Endothelial cell of umbilical vein (primary cell): ENCODE results near the gene C4BPA. TPM values are rescaled to one million over a fixed set of nuclear protein-coding genes. Genes with fewer than 3 reads are reported as not detected.

ENCODE experiments used
- BruUV-seq: library from RNA; stranded (reverse); fragments of 400-500 nt; replicated peaks from 2 replicates; lab custom pipeline; 2021; lab: Mats Ljungman, UMichigan
- CTCF ChIA-PET: fragments of 300-600, 350-600 bp; sonication (Branson Sonifier 250); formaldehyde crosslinking; loops from one replicate; lab custom pipeline; 2021; ENCODE audit warnings: antibody characterized with exemption, inconsistent platforms; lab: Charles Lee
- POLR2A ChIA-PET: fragments of 300-600, 350-600 bp; sonication (Branson Sonifier 250); formaldehyde crosslinking; loops from one replicate; lab custom pipeline; 2021; ENCODE audit warnings: antibody characterized with exemption, inconsistent platforms; lab: Charles Lee
- DNase-seq: peaks from one replicate; pipeline ENCODE4 v3.0.0-alpha.2; 2011; ENCODE audit warnings: low read depth, low spot score
- FAIRE-seq: peaks from 2 replicates; lab custom pipeline; 2011; peaks lifted over from hg19 to GRCh38; lab: Jason Lieb, UNC
- H2AFZ ChIP-seq: 2 replicates; pipeline ENCODE4 v1.6.0; 2012; ENCODE audit warnings: low read depth, low read length, control low read depth, inconsistent platforms
- H3K27ac ChIP-seq: 2 replicates; pipeline ENCODE4 v1.5.1; 2011; ENCODE audit warnings: low read depth, mild to moderate bottlenecking, control low read depth, low read length, moderate library complexity; ENCODE audit not compliant: insufficient read depth
- H3K27me3 ChIP-seq, 2 experiments: 2 replicates each; pipeline versions ENCODE4 v1.6.0 to v1.6.1; 2011; ENCODE audit warnings: low read length in 2 of 2, mixed read lengths in 1 of 2; ENCODE audit not compliant: control insufficient read depth in 2 of 2, insufficient read depth in 2 of 2
- H3K36me3 ChIP-seq, 2 experiments: 2 replicates in 1 of 2; 3 replicates in 1 of 2; pipeline ENCODE4 v1.5.1; 2011; ENCODE audit warnings: low read length in 2 of 2, mild to moderate bottlenecking in 1 of 2, moderate library complexity in 1 of 2; ENCODE audit not compliant: control insufficient read depth in 2 of 2, insufficient read depth in 2 of 2; ENCODE audit errors: extremely low read depth in 1 of 2
- H3K4me1 ChIP-seq: 3 replicates; pipeline ENCODE4 v1.5.1; 2011; ENCODE audit warnings: mild to moderate bottlenecking, low read length; ENCODE audit not compliant: control insufficient read depth, insufficient read depth; ENCODE audit errors: extremely low read depth
- H3K4me2 ChIP-seq: 2 replicates; pipeline ENCODE4 v1.6.1; 2011; ENCODE audit warnings: low read length, control low read depth, mixed read lengths; ENCODE audit not compliant: insufficient read depth
- H3K4me3 ChIP-seq, 3 experiments: fragments of 200-600 bp in 1 of 3; sonication (generic), shearing (Covaris generic) in 1 of 3; replicated peaks in 1 of 3; 2 replicates each; pipeline ENCODE4 v1.5.1; 2011 to 2016; ENCODE audit warnings: control low read depth in 3 of 3, low read length in 3 of 3, mild to moderate bottlenecking in 2 of 3, inconsistent platforms in 1 of 3, low read depth in 1 of 3, moderate library complexity in 1 of 3; ENCODE audit not compliant: insufficient read depth in 1 of 3
- H3K79me2 ChIP-seq: 2 replicates; pipeline ENCODE4 v1.6.0; 2012; ENCODE audit warnings: low read length, inconsistent platforms; ENCODE audit not compliant: control insufficient read depth, insufficient read depth
- H3K9ac ChIP-seq: replicated peaks from 2 replicates; pipeline ENCODE3; 2011; ENCODE audit warnings: low read length, control low read depth; ENCODE audit not compliant: insufficient read depth; ENCODE audit errors: extremely low read depth
- H3K9me1 ChIP-seq: replicated peaks from 3 replicates; pipeline ENCODE4 v1.6.0; 2011; ENCODE audit warnings: mild to moderate bottlenecking, low read length; ENCODE audit not compliant: control insufficient read depth, insufficient read depth; ENCODE audit errors: extremely low read depth
- H3K9me3 ChIP-seq: replicated peaks from 2 replicates; pipeline ENCODE4 v1.5.1; 2012; ENCODE audit warnings: low read length, inconsistent platforms; ENCODE audit not compliant: control insufficient read depth, insufficient read depth
- H4K20me1 ChIP-seq: replicated peaks from 2 replicates; pipeline ENCODE3; 2011; ENCODE audit warnings: mild to moderate bottlenecking, low read length; ENCODE audit not compliant: control insufficient read depth, insufficient read depth; ENCODE audit errors: extremely low read depth
- CTCF ChIP-seq, 2 donors: IDR thresholded peaks; 1 replicate in 1 of 2; 2 replicates in 1 of 2; pipeline ENCODE4 v1.5.1; 2011; ENCODE audit warnings: low read length in 2 of 2, mild to moderate bottlenecking in 2 of 2, moderate library complexity in 2 of 2, control low read depth in 1 of 2, inconsistent platforms in 1 of 2, low read depth in 1 of 2; ENCODE audit not compliant: insufficient read depth in 1 of 2; ENCODE audit errors: extremely low read depth in 1 of 2
- EZH2 ChIP-seq: IDR thresholded peaks from 2 replicates; pipeline ENCODE4 v1.6.1; 2012; ENCODE audit warnings: borderline replicate concordance, low read depth, mild to moderate bottlenecking, moderate library complexity, low read length, inconsistent platforms; ENCODE audit not compliant: severe bottlenecking
- FOS ChIP-seq: IDR thresholded peaks from 2 replicates; pipeline ENCODE4 v1.6.1; 2011; ENCODE audit warnings: mild to moderate bottlenecking, low read length, moderate library complexity, borderline replicate concordance; ENCODE audit not compliant: insufficient read depth
- GATA2 ChIP-seq: IDR thresholded peaks from 2 replicates; pipeline ENCODE4 v1.7.0; 2011; ENCODE audit warnings: low read depth, mild to moderate bottlenecking, moderate library complexity, mixed read lengths, low read length; ENCODE audit not compliant: insufficient read length, insufficient read depth
- JUN ChIP-seq: IDR thresholded peaks from 2 replicates; pipeline ENCODE4 v1.6.1; 2011; ENCODE audit warnings: borderline replicate concordance, low read depth; ENCODE audit not compliant: insufficient read length, insufficient read depth
- MAX ChIP-seq: IDR thresholded peaks from 2 replicates; pipeline ENCODE4 v1.6.1; 2011; ENCODE audit not compliant: insufficient read depth, insufficient read length
- MYC ChIP-seq: IDR thresholded peaks from one replicate; pipeline ENCODE4 v1.6.1; 2011; ENCODE audit warnings: mild to moderate bottlenecking, low read depth, low read length
- POLR2A ChIP-seq: IDR thresholded peaks from 2 replicates; pipeline ENCODE4 v1.6.1; 2012; ENCODE audit warnings: low read depth, mild to moderate bottlenecking, control low read depth, low read length
- POLR2AphosphoS5 ChIP-seq: IDR thresholded peaks from 2 replicates; pipeline ENCODE4 v1.6.1; 2012; ENCODE audit warnings: low read depth, mild to moderate bottlenecking, control low read depth, low read length, moderate library complexity; ENCODE audit not compliant: insufficient read depth
- dilution Hi-C: fragments of 300-500 bp; cut with MboI; formaldehyde crosslinking; loops from one replicate; pipeline ENCODE4 v1.15.0; 2019; ENCODE audit warnings: low sequenced_read_pairs; ENCODE audit not compliant: extremely low pct_ligation_motif_present
- intact Hi-C: fragments of 100-400 bp; cut with micrococcal nuclease; formaldehyde crosslinking; loops from one replicate; pipeline ENCODE4 v1.10.0; 2022
- polyA plus RNA-seq, 4 experiments: library from polyadenylated mRNA; depleted of rRNA in 3 of 4; stranded (reverse) in 3 of 4; unstranded in 1 of 4; fragments of >200 nt; gene quantifications; 2 replicates each; pipeline versions ENCODE4 v1.2.1 to v1.2.3, GENCODE V29; 2011 to 2012; ENCODE audit warnings: missing spikeins in 1 of 4
- total RNA-seq: library from RNA; stranded (reverse); gene quantifications from 2 replicates; pipeline ENCODE4 v1.2.3, GENCODE V29; 2021

Gene C4BPA
- total and polyA plus RNA-seq, 2 donors (not counting 3 experiments of a cell fraction or from before 2014, with no cell fraction given): not detected

GRCh38 chr1:207064561-207064960 lies 39.5 kb upstream of the C4BPA start:
- Histone ChIP-seq H4K20me1 (no peaks in the 10 kb centered on the region), H3K4me1 (no peaks in the 10 kb centered on the region), H3K9me1 (no peaks in the 10 kb centered on the region), H3K4me2 (no peak overlapping the region), H3K27ac (no peak overlapping the region), H3K79me2 (no peaks in the 10 kb centered on the region), H3K9ac (no peak overlapping the region), H3K4me3 (no peak overlapping the region), H3K27me3 (peaks cover 0 to 2% of the 10 kb centered on the region in 2 experiments), H3K9me3 (no peaks in the 10 kb centered on the region), H2AFZ (no peak overlapping the region), H3K36me3 (no peaks in the 10 kb centered on the region)
- DNase-seq (no peak), FAIRE-seq (no peak)
- dilution Hi-C loops (no loop called here), intact Hi-C loops (no loop called here)
- no TSS peak for BruUV-seq
- TF ChIP-seq EZH2 (no peak), MAX (no peak), FOS (no peak), POLR2AphosphoS5 (no peak), JUN (no peak), GATA2 (no peak), CTCF (IDR thresholded peaks at IDR 0.05; ENCODE audit: extremely low read depth in 1 of 2, insufficient read depth in 1 of 2, low read depth in 1 of 2, low read length in 2 of 2) (no peak), MYC (no peak), POLR2A (no peak)
- ChIA-PET CTCF (no interaction called here), POLR2A (no interaction called here)
